Gastrocnemius medialis (tissue), 4 donors: ENCODE data around the gene CEPT1. TPM values are rescaled to one million over a fixed set of nuclear protein-coding genes. Genes with fewer than 3 reads are reported as not detected.
A peak's percentile ranks its signal among the peaks of the same experiment; 100 is the strongest.

ENCODE experiments used
- ATAC-seq, 2 donors: fragments of 150-250 bp; one replicate each; pipeline ENCODE4 v1.9.1; 2016
- DNase-seq, 2 donors: peaks; one replicate each; pipeline ENCODE4 v3.0.0-alpha.2; 2019
- H3K27ac ChIP-seq, 4 donors: fragments of 200-600 bp; sonication (generic); 1 replicate in 1 of 4; 2 replicates in 3 of 4; pipeline ENCODE4 v1.5.1; 2016 to 2018; ENCODE audit warnings: mild to moderate bottlenecking in 2 of 4, moderate library complexity in 1 of 4
- H3K27me3 ChIP-seq, 3 donors: fragments of 200-600 bp; sonication (generic) in 2 of 3; 1 replicate in 1 of 3; 2 replicates in 2 of 3; pipeline versions ENCODE4 v1.5.1 to v1.6.0; 2016 to 2019; ENCODE audit warnings: mild to moderate bottlenecking in 1 of 3, moderate library complexity in 1 of 3
- H3K36me3 ChIP-seq, 2 donors: fragments of 200-600 bp; sonication (generic) in 1 of 2; one replicate each; pipeline ENCODE4 v1.5.1; 2017 to 2018
- H3K4me1 ChIP-seq, 2 donors: fragments of 200-600 bp; sonication (generic) in 1 of 2; one replicate each; pipeline ENCODE4 v1.5.1; 2016 to 2017; ENCODE audit warnings: mild to moderate bottlenecking in 2 of 2
- H3K4me3 ChIP-seq, 4 donors: fragments of 200-600 bp; sonication (generic) in 3 of 4; 1 replicate in 1 of 4; 2 replicates in 3 of 4; pipeline ENCODE4 v1.5.1; 2016 to 2019; ENCODE audit warnings: mild to moderate bottlenecking in 2 of 4
- H3K9me3 ChIP-seq, 3 donors: fragments of 200-600 bp; sonication (generic) in 2 of 3; 1 replicate in 1 of 3; 2 replicates in 2 of 3; pipeline ENCODE4 v1.5.1; 2016 to 2019
- POLR2A ChIP-seq, 2 donors: fragments of 450-650 bp; IDR thresholded peaks; one replicate each; pipeline ENCODE4 v1.6.1; 2017; ENCODE audit warnings: antibody characterized with exemption in 2 of 2, mild to moderate bottlenecking in 2 of 2, moderate library complexity in 2 of 2
- in situ Hi-C, 4 donors: fragments of 200-750 bp; cut with MboI; loops; one replicate each; pipeline versions ENCODE4 v1.15.0 to v1.8.0; 2017; ENCODE audit warnings: low sequenced_read_pairs in 4 of 4
- intact Hi-C: fragments of 100-400 bp; cut with DNase I; formaldehyde crosslinking; loops from one replicate; pipeline ENCODE4 v1.15.1; 2023; ENCODE audit warnings: low total_unique reads
- total RNA-seq, 4 donors: library from RNA; depleted of rRNA; stranded (reverse); fragments of >200 nt; gene quantifications; one replicate each; pipeline versions ENCODE4 v1.1.0 to v1.2.3, GENCODE V29; 2016
- TF ChIP-seq, protein P1 (sequence below), 5 experiments: fragments of 450-650 bp in 3 of 5; fragments of 200-600 bp in 2 of 5; sonication (generic) in 2 of 5; IDR thresholded peaks in 4 of 5; conservative IDR thresholded peaks in 1 of 5; 1 replicate in 4 of 5; 2 replicates in 1 of 5; pipeline ENCODE4 v1.5.1; 2016 to 2019; ENCODE audit warnings: antibody characterized with exemption in 5 of 5, mild to moderate bottlenecking in 3 of 5, moderate library complexity in 3 of 5

Gene CEPT1
- total RNA-seq, 4 donors from 2014 or later, result 8.2 to 14.8 (median 10.6) TPM

- H3K9me3 ChIP-seq, result no peaks in the 10 kb centered on the region
- peaks cover 1 to 7% of the 10 kb centered on the region in 2 donors for H3K4me1 ChIP-seq
- no peak overlapping the region for H3K4me3 ChIP-seq
- ATAC-seq (no peak), DNase-seq (no peak)
- in situ Hi-C loops (loop anchor here in 2 of 4 donors (25.0 kb wide), 1 partner anchor 628 kb away; the partner anchor contains the start of gene DDX20 (in 2 of the 2)), intact Hi-C loops (no loop called here)
- peaks cover 0 to 37% of the 10 kb centered on the region in 2 donors for H3K36me3 ChIP-seq
- no peak overlapping the region for H3K27ac ChIP-seq
- TF ChIP-seq, protein P1, sequence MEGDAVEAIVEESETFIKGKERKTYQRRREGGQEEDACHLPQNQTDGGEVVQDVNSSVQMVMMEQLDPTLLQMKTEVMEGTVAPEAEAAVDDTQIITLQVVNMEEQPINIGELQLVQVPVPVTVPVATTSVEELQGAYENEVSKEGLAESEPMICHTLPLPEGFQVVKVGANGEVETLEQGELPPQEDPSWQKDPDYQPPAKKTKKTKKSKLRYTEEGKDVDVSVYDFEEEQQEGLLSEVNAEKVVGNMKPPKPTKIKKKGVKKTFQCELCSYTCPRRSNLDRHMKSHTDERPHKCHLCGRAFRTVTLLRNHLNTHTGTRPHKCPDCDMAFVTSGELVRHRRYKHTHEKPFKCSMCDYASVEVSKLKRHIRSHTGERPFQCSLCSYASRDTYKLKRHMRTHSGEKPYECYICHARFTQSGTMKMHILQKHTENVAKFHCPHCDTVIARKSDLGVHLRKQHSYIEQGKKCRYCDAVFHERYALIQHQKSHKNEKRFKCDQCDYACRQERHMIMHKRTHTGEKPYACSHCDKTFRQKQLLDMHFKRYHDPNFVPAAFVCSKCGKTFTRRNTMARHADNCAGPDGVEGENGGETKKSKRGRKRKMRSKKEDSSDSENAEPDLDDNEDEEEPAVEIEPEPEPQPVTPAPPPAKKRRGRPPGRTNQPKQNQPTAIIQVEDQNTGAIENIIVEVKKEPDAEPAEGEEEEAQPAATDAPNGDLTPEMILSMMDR (IDR thresholded peaks at IDR 0.05 in 4 of 5, conservative IDR thresholded peaks at IDR 0.05 in 1 of 5), result no peak
- TF ChIP-seq POLR2A (IDR thresholded peaks at IDR 0.05), result no peak
- H3K27me3 ChIP-seq, result no peaks in the 10 kb centered on the region
These were observed 6.2 kb upstream of the CEPT1 start for GRCh38 chr1:111133866-111134265.

DNA sequence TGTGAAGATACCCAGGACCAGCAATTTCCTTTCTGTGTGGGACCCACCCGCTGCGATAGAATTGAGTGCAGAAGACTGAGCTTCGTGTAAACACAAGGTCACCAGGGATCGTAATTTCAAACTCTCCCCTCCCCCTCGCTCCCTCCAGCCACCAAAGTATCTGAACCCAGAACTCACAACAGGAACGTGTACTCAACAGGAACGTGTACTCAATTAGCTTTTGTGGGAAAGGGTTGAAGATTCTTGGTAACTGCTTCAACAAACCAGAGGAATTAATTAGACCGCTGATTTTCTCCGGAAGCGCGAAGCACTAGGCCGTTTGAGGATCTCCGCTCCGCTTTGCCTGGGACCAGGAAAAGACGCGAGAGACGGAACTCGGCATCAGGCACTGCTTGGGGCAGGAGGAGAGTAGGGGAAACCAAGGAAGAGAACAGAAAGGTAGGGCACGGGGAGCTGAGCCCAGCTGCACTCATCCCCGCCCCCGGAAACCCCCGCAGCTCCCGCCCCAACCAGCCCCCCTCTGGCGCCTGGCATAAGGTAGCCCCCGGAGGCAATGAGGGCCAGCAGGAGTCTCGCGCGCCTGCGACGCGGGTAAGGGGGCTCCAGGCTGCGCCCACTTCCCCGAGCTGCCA, 583 bp upstream of the CEPT1 start:
- Histone ChIP-seq H3K9me3 (no peaks in the 10 kb centered on the region), H3K4me3 (peak overlapping the region; percentile 92 to 99 (median 96)), H3K36me3 (peaks cover 0 to 14% of the 10 kb centered on the region in 2 donors), H3K27me3 (no peaks in the 10 kb centered on the region), H3K27ac (peak overlapping the region; percentile 94 to 98 (median 96)), H3K4me1 (peaks cover 28 to 37% of the 10 kb centered on the region in 2 donors)
- in situ Hi-C loops, result loop anchor here in 2 of 4 donors (25.0 kb wide), 1 partner anchor 623 kb away; the partner anchor contains the start of gene DDX20 (in 2 of the 2)
- intact Hi-C loops, result no loop called here
- ATAC-seq, result peak; percentile 30 to 34
- peak; percentile 9 to 16 for DNase-seq
- no peak for TF ChIP-seq POLR2A (IDR thresholded peaks at IDR 0.05)

- H3K27ac ChIP-seq, result peak overlapping the region; percentile 94 to 98 (median 96)
- in situ Hi-C loops (loop anchor here in 2 of 4 donors (25.0 kb wide), 1 partner anchor 622 kb away; the partner anchor contains the start of gene DDX20 (in 2 of the 2)), intact Hi-C loops (loop anchor here (5.0 to 10.0 kb wide), 3 partner anchors 178 to 624 kb away; partner anchors contain the start of genes ATP5PB, LRIF1 and WDR77)
- no peaks in the 10 kb centered on the region for H3K27me3 ChIP-seq
- peaks cover 0 to 5% of the 10 kb centered on the region in 2 donors for H3K36me3 ChIP-seq
- DNase-seq (no peak), ATAC-seq (no peak)
- H3K4me1 ChIP-seq, result peaks cover 28 to 42% of the 10 kb centered on the region in 2 donors
- no peak for TF ChIP-seq POLR2A (IDR thresholded peaks at IDR 0.05)
- TF ChIP-seq, protein P1 (IDR thresholded peaks at IDR 0.05 in 4 of 5, conservative IDR thresholded peaks at IDR 0.05 in 1 of 5), result no peak
- no peaks in the 10 kb centered on the region for H3K9me3 ChIP-seq
- peak overlapping the region; percentile 92 to 99 (median 96) for H3K4me3 ChIP-seq
These were observed 601 bp downstream of the CEPT1 start for GRCh38 chr1:111140680-111140967.

- Histone ChIP-seq H3K27me3 (no peaks in the 10 kb centered on the region), H3K4me3 (peak overlapping the region in 3 of 4 donors; percentile 92 to 99 (median 95)), H3K9me3 (no peaks in the 10 kb centered on the region), H3K4me1 (peaks cover 28 to 42% of the 10 kb centered on the region in 2 donors), H3K36me3 (no peaks in the 10 kb centered on the region), H3K27ac (peak overlapping the region in 3 of 4 donors; percentile 94 to 97 (median 95))
- in situ Hi-C loops, result loop anchor here in 2 of 4 donors (25.0 kb wide), 1 partner anchor 621 kb away; the partner anchor contains the start of gene DDX20 (in 2 of the 2)
- TF ChIP-seq, protein P1 (IDR thresholded peaks at IDR 0.05 in 4 of 5, conservative IDR thresholded peaks at IDR 0.05 in 1 of 5), result no peak
- TF ChIP-seq POLR2A (IDR thresholded peaks at IDR 0.05), result no peak
- intact Hi-C loops, result loop anchor here (5.0 to 10.0 kb wide), 3 partner anchors 179 to 623 kb away; partner anchors contain the start of genes ATP5PB, LRIF1 and WDR77
- DNase-seq, result no peak
- no peak for ATAC-seq
These were observed 1.5 kb downstream of the CEPT1 start for GRCh38 chr1:111141245-111142220.
